ENCODE measurements around the gene GRK3.
A peak's percentile ranks its signal among the peaks of the same experiment; 100 is the strongest.

Gene GRK3

GRCh38 chr22:25736378-25737011 lies 172.0 kb downstream of the GRK3 start:
- no peak for DNase-seq (ENCODE audit: low read depth)

- no peak for DNase-seq (ENCODE audit: low read depth)
Measured at GRCh38 chr22:25739659-25740344, 175.3 kb downstream of the GRK3 start.

- DNase-seq (ENCODE audit: low read depth) = no peak
Measured at GRCh38 chr22:25741692-25742626, 177.5 kb downstream of the GRK3 start, which contains the start of gene MYO18B. MYO18B (plus strand) TSS chr22:25742188; CDS start chr22:25761093, 18,905 bp downstream.

- DNase-seq (ENCODE audit: low read depth) = no peak
Measured at GRCh38 chr22:25742918-25743708, 178.6 kb downstream of the GRK3 start.

- no peak for DNase-seq (ENCODE audit: low read depth)
Measured at GRCh38 chr22:25744694-25745093, 180.2 kb downstream of the GRK3 start.

GRCh38 chr22:25745341-25746011 lies 181.0 kb downstream of the GRK3 start:
- peak; percentile 71 for DNase-seq (ENCODE audit: low read depth)

- peak; percentile 56 for DNase-seq (ENCODE audit: low read depth)
Measured at GRCh38 chr22:25746012-25746373, 181.5 kb downstream of the GRK3 start.

GRCh38 chr22:25747245-25747944 lies 182.9 kb downstream of the GRK3 start:
- peak; percentile 99 for DNase-seq (ENCODE audit: low read depth)

GRCh38 chr22:25748140-25748539 lies 183.7 kb downstream of the GRK3 start:
- no peak for DNase-seq (ENCODE audit: low read depth)

GRCh38 chr22:25748704-25749103 lies 184.2 kb downstream of the GRK3 start:
- no peak for DNase-seq (ENCODE audit: low read depth)

GRCh38 chr22:25749420-25750169 lies 185.1 kb downstream of the GRK3 start:
- no peak for DNase-seq (ENCODE audit: low read depth)

- DNase-seq (ENCODE audit: low read depth) = no peak
Measured at GRCh38 chr22:25750569-25751173, 186.2 kb downstream of the GRK3 start.

GRCh38 chr22:25751174-25751581 lies 186.7 kb downstream of the GRK3 start:
- no peak for DNase-seq (ENCODE audit: low read depth)

- no peak for DNase-seq (ENCODE audit: low read depth)
Measured at GRCh38 chr22:25752615-25753214, 188.2 kb downstream of the GRK3 start.

GRCh38 chr22:25753252-25753651 lies 188.8 kb downstream of the GRK3 start:
- no peak for DNase-seq (ENCODE audit: low read depth)

GRCh38 chr22:25754527-25755202 lies 190.2 kb downstream of the GRK3 start:
- DNase-seq (ENCODE audit: low read depth) = no peak

GRCh38 chr22:25757686-25758085 lies 193.2 kb downstream of the GRK3 start:
- DNase-seq (ENCODE audit: low read depth) = no peak

GRCh38 chr22:25758316-25758715 lies 193.8 kb downstream of the GRK3 start:
- peak; percentile 77 for DNase-seq (ENCODE audit: low read depth)

All from EH (cell line).